ENCODE results near the gene GRB2. TPM values are rescaled to one million over a fixed set of nuclear protein-coding genes. Genes with fewer than 3 reads are reported as not detected.

GRB2 gene
- total RNA-seq, 1 experiment from 2014 or later: 79.7 TPM

- intact Hi-C loops (cut with micrococcal nuclease; ENCODE audit: unreplicated experiment): no loop called here
- Mint-ChIP-seq H3K36me3 (ENCODE audit: insufficient read depth, unreplicated experiment) (peaks cover 30% of the 10 kb centered on the region), H3K4me1 (ENCODE audit: low read depth, unreplicated experiment) (no peaks in the 10 kb centered on the region), H3K9me3 (ENCODE audit: low read depth, unreplicated experiment) (no peaks in the 10 kb centered on the region), H3K4me3 (ENCODE audit: low read depth, unreplicated experiment) (no peak overlapping the region), H3K27ac (ENCODE audit: unreplicated experiment) (no peak overlapping the region), H3K27me3 (ENCODE audit: unreplicated experiment) (no peaks in the 10 kb centered on the region)
- no TSS peak for BruUV-seq (replicated peaks)
- TF ChIP-seq, protein P1, sequence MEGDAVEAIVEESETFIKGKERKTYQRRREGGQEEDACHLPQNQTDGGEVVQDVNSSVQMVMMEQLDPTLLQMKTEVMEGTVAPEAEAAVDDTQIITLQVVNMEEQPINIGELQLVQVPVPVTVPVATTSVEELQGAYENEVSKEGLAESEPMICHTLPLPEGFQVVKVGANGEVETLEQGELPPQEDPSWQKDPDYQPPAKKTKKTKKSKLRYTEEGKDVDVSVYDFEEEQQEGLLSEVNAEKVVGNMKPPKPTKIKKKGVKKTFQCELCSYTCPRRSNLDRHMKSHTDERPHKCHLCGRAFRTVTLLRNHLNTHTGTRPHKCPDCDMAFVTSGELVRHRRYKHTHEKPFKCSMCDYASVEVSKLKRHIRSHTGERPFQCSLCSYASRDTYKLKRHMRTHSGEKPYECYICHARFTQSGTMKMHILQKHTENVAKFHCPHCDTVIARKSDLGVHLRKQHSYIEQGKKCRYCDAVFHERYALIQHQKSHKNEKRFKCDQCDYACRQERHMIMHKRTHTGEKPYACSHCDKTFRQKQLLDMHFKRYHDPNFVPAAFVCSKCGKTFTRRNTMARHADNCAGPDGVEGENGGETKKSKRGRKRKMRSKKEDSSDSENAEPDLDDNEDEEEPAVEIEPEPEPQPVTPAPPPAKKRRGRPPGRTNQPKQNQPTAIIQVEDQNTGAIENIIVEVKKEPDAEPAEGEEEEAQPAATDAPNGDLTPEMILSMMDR (IDR thresholded peaks at IDR 0.05; ENCODE audit: unreplicated experiment): no peak
- CTCF ChIA-PET: no interaction called here
- DNase-seq: no peak
Measured at GRCh38 chr17:75325827-75326225, 79.7 kb downstream of the GRB2 start.

DNA sequence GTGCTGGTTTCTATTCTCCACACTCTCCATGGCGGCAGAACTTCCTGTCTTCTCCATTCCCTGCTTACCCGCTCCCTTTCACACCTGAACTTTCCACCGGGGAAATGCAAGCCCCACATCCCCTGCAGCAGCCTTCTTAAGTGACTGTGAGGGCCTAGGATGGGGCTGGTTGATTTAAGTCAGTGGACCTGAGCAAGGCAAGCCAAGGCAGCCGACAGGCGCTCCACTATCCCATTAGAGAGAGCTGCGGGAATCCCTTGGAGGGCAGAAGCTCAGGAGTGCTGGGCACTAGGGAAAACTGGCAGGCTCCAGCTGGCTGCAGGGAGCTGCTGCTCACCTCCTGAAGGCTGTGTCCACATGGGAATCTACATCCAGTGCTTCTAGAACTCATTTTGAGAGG, 80.1 kb downstream of the GRB2 start:
- no peaks in the 10 kb centered on the region for H3K27me3 Mint-ChIP-seq (ENCODE audit: unreplicated experiment)
- H3K4me3 Mint-ChIP-seq (ENCODE audit: low read depth, unreplicated experiment): no peak overlapping the region
- H3K36me3 Mint-ChIP-seq (ENCODE audit: insufficient read depth, unreplicated experiment): peaks cover 35% of the 10 kb centered on the region
- BruUV-seq (replicated peaks): no TSS peak
- CTCF ChIA-PET: no interaction called here
- H3K27ac Mint-ChIP-seq (ENCODE audit: unreplicated experiment): no peak overlapping the region
- TF ChIP-seq, protein P1 (IDR thresholded peaks at IDR 0.05; ENCODE audit: unreplicated experiment): no peak
- H3K4me1 Mint-ChIP-seq (ENCODE audit: low read depth, unreplicated experiment): no peaks in the 10 kb centered on the region
- intact Hi-C loops (cut with micrococcal nuclease; ENCODE audit: unreplicated experiment): no loop called here
- no peaks in the 10 kb centered on the region for H3K9me3 Mint-ChIP-seq (ENCODE audit: low read depth, unreplicated experiment)
- no peak for DNase-seq

- TF ChIP-seq, protein P1 (IDR thresholded peaks at IDR 0.05; ENCODE audit: unreplicated experiment): no peak
- Mint-ChIP-seq H3K27ac (ENCODE audit: unreplicated experiment) (no peak overlapping the region), H3K9me3 (ENCODE audit: low read depth, unreplicated experiment) (no peaks in the 10 kb centered on the region), H3K36me3 (ENCODE audit: insufficient read depth, unreplicated experiment) (peaks cover 52% of the 10 kb centered on the region), H3K27me3 (ENCODE audit: unreplicated experiment) (no peaks in the 10 kb centered on the region), H3K4me1 (ENCODE audit: low read depth, unreplicated experiment) (no peaks in the 10 kb centered on the region), H3K4me3 (ENCODE audit: low read depth, unreplicated experiment) (no peak overlapping the region)
- intact Hi-C loops (cut with micrococcal nuclease; ENCODE audit: unreplicated experiment): no loop called here
- CTCF ChIA-PET: interaction anchor here (0.9 kb wide), 1 partner anchor 12 kb away, joined by 3 read pairs; no protein-coding TSS in a partner anchor
- DNase-seq: no peak
- BruUV-seq (replicated peaks): no TSS peak
Measured at GRCh38 chr17:75321506-75321905, 84.0 kb downstream of the GRB2 start.

- intact Hi-C loops (cut with micrococcal nuclease; ENCODE audit: unreplicated experiment): no loop called here
- no peaks in the 10 kb centered on the region for H3K4me1 Mint-ChIP-seq (ENCODE audit: low read depth, unreplicated experiment)
- H3K9me3 Mint-ChIP-seq (ENCODE audit: low read depth, unreplicated experiment): no peaks in the 10 kb centered on the region
- no peak overlapping the region for H3K27ac Mint-ChIP-seq (ENCODE audit: unreplicated experiment)
- no peak overlapping the region for H3K4me3 Mint-ChIP-seq (ENCODE audit: low read depth, unreplicated experiment)
- BruUV-seq (replicated peaks): TSS peak; percentile 59
- DNase-seq: no peak
- CTCF ChIA-PET: interaction anchor here (0.6 kb wide), 1 partner anchor 417 kb away, joined by 5 read pairs; no protein-coding TSS in a partner anchor
- TF ChIP-seq, protein P1 (IDR thresholded peaks at IDR 0.05; ENCODE audit: unreplicated experiment): no peak
- no peaks in the 10 kb centered on the region for H3K27me3 Mint-ChIP-seq (ENCODE audit: unreplicated experiment)
- H3K36me3 Mint-ChIP-seq (ENCODE audit: insufficient read depth, unreplicated experiment): peaks cover 48% of the 10 kb centered on the region
Measured at GRCh38 chr17:75319904-75320691, 85.4 kb downstream of the GRB2 start.
